GM19035 (cell line): Measurements from ENCODE around the gene STAP1.
A peak's percentile ranks its signal among the peaks of the same experiment; 100 is the strongest.

Experiments used
- ATAC-seq: cut with Tn5 transposase; IDR thresholded peaks from one replicate; pipeline ENCODE4 v1.9.1; 2021; ENCODE audit not compliant: unreplicated experiment

The STAP1 gene

GRCh38 chr4:67554096-67554495 is 4.4 kb upstream of the STAP1 start:
- ATAC-seq, result no peak

- ATAC-seq, result no peak
These were observed 3.1 kb upstream of the STAP1 start for GRCh38 chr4:67555447-67555846.

- ATAC-seq, result no peak
These were observed 2.1 kb upstream of the STAP1 start for GRCh38 chr4:67556436-67556835.

GRCh38 chr4:67565284-67565683 is 6.8 kb downstream of the STAP1 start:
- ATAC-seq, result no peak

- no peak for ATAC-seq
These were observed 7.8 kb downstream of the STAP1 start for GRCh38 chr4:67566335-67566734.

GRCh38 chr4:67568820-67569219 is 10.3 kb downstream of the STAP1 start:
- ATAC-seq, result no peak

GRCh38 chr4:67570537-67570936 is 12.0 kb downstream of the STAP1 start:
- ATAC-seq, result no peak

GRCh38 chr4:67571975-67572374 is 13.4 kb downstream of the STAP1 start:
- ATAC-seq, result no peak

- no peak for ATAC-seq
These were observed 14.7 kb downstream of the STAP1 start for GRCh38 chr4:67573193-67573592.

GRCh38 chr4:67575232-67576058 is 16.9 kb downstream of the STAP1 start:
- ATAC-seq, result peak; percentile 92

GRCh38 chr4:67576059-67576466 is 17.5 kb downstream of the STAP1 start:
- ATAC-seq, result no peak

- ATAC-seq, result peak; percentile 39
These were observed 18.0 kb downstream of the STAP1 start for GRCh38 chr4:67576538-67576937.

GRCh38 chr4:67580577-67580976 is 22.1 kb downstream of the STAP1 start:
- peak; percentile 31 for ATAC-seq

- ATAC-seq, result peak; percentile 60
These were observed 22.8 kb downstream of the STAP1 start for GRCh38 chr4:67581208-67581857.

GRCh38 chr4:67581913-67582312 is 23.4 kb downstream of the STAP1 start:
- no peak for ATAC-seq

GRCh38 chr4:67584496-67584895 is 26.0 kb downstream of the STAP1 start:
- ATAC-seq, result no peak

- ATAC-seq, result no peak
These were observed 28.6 kb downstream of the STAP1 start for GRCh38 chr4:67587156-67587555.

GRCh38 chr4:67593741-67594175 is 35.2 kb downstream of the STAP1 start:
- no peak for ATAC-seq

GRCh38 chr4:67603310-67604028 is 44.9 kb downstream of the STAP1 start:
- ATAC-seq, result no peak

- ATAC-seq, result no peak
These were observed 45.5 kb downstream of the STAP1 start for GRCh38 chr4:67604029-67604381.

GRCh38 chr4:67604749-67605148 is 46.2 kb downstream of the STAP1 start:
- ATAC-seq, result no peak

- no peak for ATAC-seq
These were observed 49.5 kb downstream of the STAP1 start for GRCh38 chr4:67608027-67608426.
